HEK293 (cell line): Measurements from ENCODE around the gene PIBF1.
"Not testable (repeated sequence)": the region's sequence is repeated elsewhere in the genome, so short reads cannot be mapped to it uniquely, and the experiment has no call there.

ENCODE experiments used
- CTCF ChIA-PET: fragments of 350-600 bp; formaldehyde crosslinking; extraction: SDS; loops from one replicate; lab custom pipeline; 2021; ENCODE audit warnings: antibody characterized with exemption; lab: Yijun Ruan, JAX
- POLR2A ChIA-PET: fragments of 300-600 bp; formaldehyde crosslinking; extraction: SDS; loops from one replicate; lab custom pipeline; 2020; ENCODE audit warnings: antibody characterized with exemption, inconsistent platforms; lab: Yijun Ruan, JAX
- H3K27ac ChIP-seq: fragments of 200-500 bp; sonication (Bioruptor generic); 2 replicates; pipeline ENCODE4 v1.5.1; 2014; ENCODE audit warnings: low read depth, low read length, control low read depth, inconsistent platforms; ENCODE audit errors: extremely low read depth
- H3K36me3 ChIP-seq, 2 experiments: fragments of 200-500 bp in 1 of 2; sonication (Bioruptor generic) in 1 of 2; 1 replicate in 1 of 2; 2 replicates in 1 of 2; pipeline ENCODE4 v1.5.1; 2014 to 2017; ENCODE audit warnings: inconsistent platforms in 2 of 2, low read length in 2 of 2; ENCODE audit not compliant: control insufficient read depth in 2 of 2, insufficient read depth in 1 of 2
- H3K4me1 ChIP-seq: fragments of 200-500 bp; sonication (Bioruptor generic); 2 replicates; pipeline ENCODE4 v1.5.1; 2014; ENCODE audit warnings: mild to moderate bottlenecking, low read length, inconsistent platforms; ENCODE audit not compliant: control insufficient read depth, insufficient read depth
- H3K4me3 ChIP-seq: 2 replicates; pipeline ENCODE4 v1.5.1; 2011; ENCODE audit warnings: low read depth, mild to moderate bottlenecking, control low read depth, low read length, moderate library complexity
- H3K9me3 ChIP-seq: fragments of 200-500 bp; sonication (Bioruptor generic); 2 replicates; pipeline ENCODE4 v1.5.1; 2014; ENCODE audit warnings: low read depth, low read length, inconsistent platforms; ENCODE audit not compliant: control insufficient read depth, insufficient read depth
- ELK4 ChIP-seq: IDR thresholded peaks from 2 replicates; pipeline ENCODE4 v1.6.1; 2011; ENCODE audit warnings: mild to moderate bottlenecking, low read depth, low read length, borderline replicate concordance
- HIC1 ChIP-seq: fragments of 450-650 bp; formaldehyde crosslinking; IDR thresholded peaks from 2 replicates; pipeline ENCODE4 v1.5.1; 2016; ENCODE audit warnings: missing biosample characterization, missing genetic modification characterization
- INSM2 ChIP-seq: fragments of 450-650 bp; formaldehyde crosslinking; IDR thresholded peaks from 2 replicates; pipeline ENCODE4 v1.5.1; 2016; ENCODE audit warnings: missing biosample characterization, missing genetic modification characterization
- TSHZ1 ChIP-seq: fragments of 450-650 bp; formaldehyde crosslinking; IDR thresholded peaks from 2 replicates; pipeline ENCODE4 v1.5.1; 2016; ENCODE audit warnings: missing biosample characterization, missing genetic modification characterization, borderline replicate concordance
- ZNF133 ChIP-seq: fragments of 450-650 bp; formaldehyde crosslinking; IDR thresholded peaks from 2 replicates; pipeline ENCODE4 v1.5.1; 2016; ENCODE audit warnings: missing biosample characterization, missing genetic modification characterization
- ZNF274 ChIP-seq, 2 experiments: fragments of 200-500 bp in 1 of 2; fragments of 450-650 bp in 1 of 2; sonication (Bioruptor generic) in 1 of 2; formaldehyde crosslinking in 1 of 2; IDR thresholded peaks; 2 replicates each; pipeline versions ENCODE4 v1.5.1 to v1.6.1; 2014 to 2016; ENCODE audit warnings: borderline replicate concordance in 1 of 2, inconsistent platforms in 1 of 2, low read length in 1 of 2, missing biosample characterization in 1 of 2, missing genetic modification characterization in 1 of 2
- ZNF639 ChIP-seq: fragments of 450-650 bp; formaldehyde crosslinking; IDR thresholded peaks from 2 replicates; pipeline ENCODE4 v1.5.1; 2016; ENCODE audit warnings: missing biosample characterization, missing genetic modification characterization

The PIBF1 gene

GRCh38 chr13:72931311-72931710 is 149.4 kb downstream of the PIBF1 start (continued):
- TF ChIP-seq TSHZ1 (no peak), INSM2 (tag by site-specific recombination) (no peak), ZNF274 (IDR thresholded peaks at IDR 0.05; ENCODE audit: low read length) (no peak), ZNF274 (tag by site-specific recombination; IDR thresholded peaks at IDR 0.05; ENCODE audit: borderline replicate concordance) (no peak), HIC1 (tag by site-specific recombination) (no peak), ZNF133 (tag by site-specific recombination) (no peak)

- no peak overlapping the region for H3K27ac ChIP-seq
- POLR2A ChIA-PET: no interaction called here
- no peaks in the 10 kb centered on the region for H3K9me3 ChIP-seq
- no peak overlapping the region for H3K4me3 ChIP-seq
- H3K4me1 ChIP-seq: no peaks in the 10 kb centered on the region
- TF ChIP-seq ZNF639 (tag by site-specific recombination): no peak
- no peak for TF ChIP-seq ELK4
- peaks cover 0 to 27% of the 10 kb centered on the region in 2 experiments; a peak in 1 of 3 replicates for H3K36me3 ChIP-seq
- CTCF ChIA-PET: no interaction called here
These were observed 150.3 kb downstream of the PIBF1 start for GRCh38 chr13:72932250-72932649.

- H3K4me1 ChIP-seq, H3K4me3 ChIP-seq, H3K9me3 ChIP-seq, POLR2A ChIA-PET, H3K27ac ChIP-seq, CTCF ChIA-PET: not testable (repeated sequence)
- H3K36me3 ChIP-seq: peaks cover 0 to 34% of the 10 kb centered on the region in 2 experiments; a peak in 1 of 3 replicates
These were observed 164.3 kb downstream of the PIBF1 start for GRCh38 chr13:72946267-72946666.
